T-helper 2 cell treated with Interferon-gamma antibody and Interleukin-4, amounts not matched to agents 5 μg/mL and 100 μg/mL, for 36 hours (primary cell): Measurements from ENCODE around the gene BLOC1S3.

Source experiments
- DNase-seq: peaks from one replicate; pipeline ENCODE4 v3.0.0; 2021; ENCODE audit warnings: low spot score
- H3K27ac Mint-ChIP-seq: one replicate; pipeline ENCODE4 v1.8.0; 2021; ENCODE audit warnings: mild to moderate bottlenecking, mixed read lengths
- H3K27me3 Mint-ChIP-seq: one replicate; pipeline ENCODE4 v1.8.0; 2021; ENCODE audit warnings: low read depth, mixed read lengths
- H3K36me3 Mint-ChIP-seq: one replicate; pipeline ENCODE4 v1.8.0; 2021; ENCODE audit warnings: low read depth, mixed read lengths
- H3K4me1 Mint-ChIP-seq: one replicate; pipeline ENCODE4 v1.8.0; 2021; ENCODE audit warnings: low read depth, mixed read lengths
- H3K4me3 Mint-ChIP-seq: one replicate; pipeline ENCODE4 v1.8.0; 2022; ENCODE audit warnings: mild to moderate bottlenecking, moderate library complexity, mixed read lengths
- H3K9me3 Mint-ChIP-seq: one replicate; pipeline ENCODE4 v1.8.0; 2021; ENCODE audit warnings: mixed read lengths

The BLOC1S3 gene

DNA sequence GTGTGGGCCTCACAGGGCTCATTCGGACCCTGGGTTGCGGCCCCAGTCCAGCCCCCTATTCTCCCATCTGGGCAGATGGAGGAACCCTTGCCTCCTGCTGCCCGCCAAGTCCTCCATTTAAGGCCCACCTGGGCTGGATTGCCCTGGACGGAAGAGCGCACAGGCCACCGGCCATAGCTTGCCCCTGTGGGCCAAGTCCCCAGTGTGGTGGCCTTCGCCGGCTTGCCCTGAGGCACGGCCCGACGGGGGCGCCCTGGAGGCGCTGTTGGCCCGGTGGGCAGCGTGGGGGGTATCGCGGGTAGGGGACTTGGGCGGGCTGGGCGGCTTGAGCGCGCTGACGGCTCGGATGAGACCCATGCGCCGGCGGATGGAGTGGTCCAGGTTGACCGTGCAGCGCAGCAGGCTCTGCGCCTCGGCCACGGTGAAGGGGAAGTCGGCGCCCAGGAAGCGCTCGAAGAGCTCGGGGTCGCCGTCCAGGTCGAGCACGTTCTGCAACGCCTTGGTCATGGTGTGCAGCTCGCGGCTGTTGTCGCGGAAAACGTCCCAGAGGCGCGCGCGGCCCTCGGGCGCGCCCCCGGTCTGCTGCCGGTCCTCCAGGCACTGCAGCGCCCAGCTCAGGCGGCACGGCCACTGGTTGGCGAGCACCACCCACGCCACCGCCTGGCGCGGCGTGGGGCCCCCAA lies 26.6 kb upstream of the BLOC1S3 start:
- DNase-seq = no peak
- Mint-ChIP-seq H3K27ac (no peak overlapping the region), H3K4me3 (peak overlapping the region; percentile 36), H3K27me3 (peaks cover 23% of the 10 kb centered on the region), H3K9me3 (no peaks in the 10 kb centered on the region), H3K36me3 (peaks cover 5% of the 10 kb centered on the region), H3K4me1 (peaks cover 14% of the 10 kb centered on the region)

- H3K9me3 Mint-ChIP-seq = no peaks in the 10 kb centered on the region
- peak overlapping the region; percentile 71 for H3K4me3 Mint-ChIP-seq
- peaks cover 5% of the 10 kb centered on the region for H3K36me3 Mint-ChIP-seq
- H3K27me3 Mint-ChIP-seq = peaks cover 25% of the 10 kb centered on the region
- peaks cover 14% of the 10 kb centered on the region for H3K4me1 Mint-ChIP-seq
- peak overlapping the region; percentile 31 for H3K27ac Mint-ChIP-seq
- peak; percentile 32 for DNase-seq
These were observed 25.9 kb upstream of the BLOC1S3 start for GRCh38 chr19:45152504-45153338.

GRCh38 chr19:45153339-45154063 lies 25.1 kb upstream of the BLOC1S3 start:
- Mint-ChIP-seq H3K4me1 (peaks cover 14% of the 10 kb centered on the region), H3K4me3 (peak overlapping the region; percentile 71), H3K36me3 (peaks cover 5% of the 10 kb centered on the region), H3K27ac (no peak overlapping the region), H3K27me3 (peaks cover 30% of the 10 kb centered on the region), H3K9me3 (no peaks in the 10 kb centered on the region)
- DNase-seq = peak; percentile 14

GRCh38 chr19:45154064-45154827 lies 24.3 kb upstream of the BLOC1S3 start:
- no peak for DNase-seq
- Mint-ChIP-seq H3K36me3 (peaks cover 4% of the 10 kb centered on the region), H3K27me3 (peaks cover 30% of the 10 kb centered on the region), H3K27ac (no peak overlapping the region), H3K4me3 (peak overlapping the region; percentile 42), H3K4me1 (peaks cover 12% of the 10 kb centered on the region), H3K9me3 (no peaks in the 10 kb centered on the region)

DNA sequence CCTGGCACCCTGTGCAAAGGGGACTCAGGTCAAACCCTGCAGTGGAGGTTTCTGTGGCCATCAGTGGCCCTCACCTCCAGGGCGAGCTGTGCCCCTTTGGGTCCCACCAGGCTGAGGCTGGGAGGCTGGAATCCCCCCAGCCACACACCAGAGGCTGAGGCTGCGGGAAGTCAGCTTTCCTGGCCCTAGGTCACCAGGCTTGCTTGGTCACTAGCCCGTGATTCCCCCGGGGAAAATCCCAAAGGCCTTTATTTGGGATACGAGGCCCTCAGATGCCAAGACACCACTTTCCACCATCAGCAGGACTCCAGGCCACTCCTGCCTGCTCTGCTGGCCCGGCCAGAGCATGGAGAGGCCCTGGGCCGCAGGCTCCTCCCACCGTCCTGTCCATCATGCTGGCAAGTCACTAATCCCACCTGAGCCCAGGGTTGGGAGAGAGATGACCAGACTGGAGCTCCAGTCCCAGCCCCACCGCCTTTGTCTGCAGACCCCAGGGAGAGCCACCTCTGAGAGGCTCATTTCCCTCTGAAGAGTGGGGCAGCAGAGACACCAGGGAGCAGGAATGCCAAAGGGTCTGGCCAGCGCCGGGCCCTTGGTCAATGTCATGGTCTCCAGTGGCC lies 22.5 kb upstream of the BLOC1S3 start:
- H3K4me3 Mint-ChIP-seq = no peak overlapping the region
- DNase-seq = no peak
- H3K4me1 Mint-ChIP-seq = peaks cover 11% of the 10 kb centered on the region
- H3K9me3 Mint-ChIP-seq = no peaks in the 10 kb centered on the region
- peaks cover 4% of the 10 kb centered on the region for H3K36me3 Mint-ChIP-seq
- no peak overlapping the region for H3K27ac Mint-ChIP-seq
- H3K27me3 Mint-ChIP-seq = peaks cover 34% of the 10 kb centered on the region

DNA sequence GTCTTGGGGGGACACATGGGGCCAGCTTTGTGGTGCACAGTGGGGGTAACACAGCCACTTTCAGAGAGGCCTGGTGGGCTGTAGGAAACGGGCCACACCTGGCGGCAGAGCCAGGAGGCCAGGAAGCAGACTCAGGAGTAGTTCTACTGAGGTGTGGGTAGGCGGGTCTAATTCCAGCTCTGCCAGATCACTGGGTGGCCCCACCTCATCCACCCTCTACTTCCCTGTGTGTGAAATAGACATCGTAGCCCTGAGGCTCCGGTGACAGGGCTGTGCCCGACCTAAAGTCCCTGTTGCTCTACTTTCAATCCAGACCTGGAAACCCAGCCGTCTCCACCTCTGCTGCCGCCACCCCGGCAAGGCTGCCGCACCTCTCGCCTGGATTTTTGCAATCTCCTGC lies 21.8 kb upstream of the BLOC1S3 start:
- Mint-ChIP-seq H3K4me3 (no peak overlapping the region), H3K27ac (no peak overlapping the region), H3K36me3 (peaks cover 4% of the 10 kb centered on the region), H3K27me3 (peaks cover 29% of the 10 kb centered on the region), H3K9me3 (no peaks in the 10 kb centered on the region), H3K4me1 (peaks cover 11% of the 10 kb centered on the region)
- DNase-seq = no peak

DNA sequence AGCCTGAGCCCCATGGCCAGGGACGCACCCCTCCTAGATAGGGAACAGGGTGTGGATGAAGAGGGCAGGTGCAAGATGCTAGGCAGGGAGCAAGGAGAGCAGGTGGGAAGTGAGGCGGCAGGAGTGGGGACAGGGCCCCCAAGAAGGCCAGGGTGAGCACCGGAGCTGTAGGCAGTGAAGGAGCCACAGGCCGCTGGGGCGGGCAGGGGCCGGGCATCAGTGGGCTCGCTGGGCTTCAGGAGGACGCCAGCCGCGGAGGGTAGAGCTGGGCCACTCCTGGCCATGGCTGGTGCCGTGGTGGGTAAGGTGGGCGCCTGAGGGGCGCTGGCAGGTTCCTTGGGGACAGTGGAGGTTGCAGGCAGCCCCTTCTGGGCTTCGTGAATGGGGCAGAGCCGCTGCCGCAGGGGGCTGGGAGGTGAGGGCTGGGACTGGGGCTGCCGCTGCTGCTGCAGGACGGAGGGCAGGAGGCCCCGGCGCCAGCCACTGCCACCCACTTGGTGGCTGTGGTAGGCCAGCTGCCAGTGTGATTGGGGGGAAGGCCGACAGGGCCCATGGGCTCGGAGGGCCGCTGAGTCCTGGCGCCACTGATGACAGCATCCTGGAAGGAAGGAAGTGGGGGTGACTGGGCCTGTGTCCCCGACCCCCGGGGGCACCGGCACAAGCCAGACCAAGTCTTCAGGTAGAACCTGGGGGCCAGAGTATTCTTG lies 19.9 kb upstream of the BLOC1S3 start:
- no peak for DNase-seq
- Mint-ChIP-seq H3K9me3 (no peaks in the 10 kb centered on the region), H3K27ac (no peak overlapping the region), H3K4me3 (no peak overlapping the region), H3K36me3 (no peaks in the 10 kb centered on the region), H3K4me1 (peaks cover 8% of the 10 kb centered on the region), H3K27me3 (peaks cover 22% of the 10 kb centered on the region)

- Mint-ChIP-seq H3K36me3 (no peaks in the 10 kb centered on the region), H3K4me3 (no peak overlapping the region), H3K9me3 (no peaks in the 10 kb centered on the region), H3K27ac (no peak overlapping the region), H3K4me1 (peaks cover 10% of the 10 kb centered on the region), H3K27me3 (peaks cover 15% of the 10 kb centered on the region)
- no peak for DNase-seq
These were observed 19.2 kb upstream of the BLOC1S3 start for GRCh38 chr19:45159210-45159970.

- Mint-ChIP-seq H3K9me3 (no peaks in the 10 kb centered on the region), H3K27me3 (peaks cover 13% of the 10 kb centered on the region), H3K4me1 (peaks cover 10% of the 10 kb centered on the region), H3K4me3 (no peak overlapping the region), H3K36me3 (no peaks in the 10 kb centered on the region), H3K27ac (no peak overlapping the region)
- DNase-seq = no peak
These were observed 18.6 kb upstream of the BLOC1S3 start for GRCh38 chr19:45159971-45160324.

DNA sequence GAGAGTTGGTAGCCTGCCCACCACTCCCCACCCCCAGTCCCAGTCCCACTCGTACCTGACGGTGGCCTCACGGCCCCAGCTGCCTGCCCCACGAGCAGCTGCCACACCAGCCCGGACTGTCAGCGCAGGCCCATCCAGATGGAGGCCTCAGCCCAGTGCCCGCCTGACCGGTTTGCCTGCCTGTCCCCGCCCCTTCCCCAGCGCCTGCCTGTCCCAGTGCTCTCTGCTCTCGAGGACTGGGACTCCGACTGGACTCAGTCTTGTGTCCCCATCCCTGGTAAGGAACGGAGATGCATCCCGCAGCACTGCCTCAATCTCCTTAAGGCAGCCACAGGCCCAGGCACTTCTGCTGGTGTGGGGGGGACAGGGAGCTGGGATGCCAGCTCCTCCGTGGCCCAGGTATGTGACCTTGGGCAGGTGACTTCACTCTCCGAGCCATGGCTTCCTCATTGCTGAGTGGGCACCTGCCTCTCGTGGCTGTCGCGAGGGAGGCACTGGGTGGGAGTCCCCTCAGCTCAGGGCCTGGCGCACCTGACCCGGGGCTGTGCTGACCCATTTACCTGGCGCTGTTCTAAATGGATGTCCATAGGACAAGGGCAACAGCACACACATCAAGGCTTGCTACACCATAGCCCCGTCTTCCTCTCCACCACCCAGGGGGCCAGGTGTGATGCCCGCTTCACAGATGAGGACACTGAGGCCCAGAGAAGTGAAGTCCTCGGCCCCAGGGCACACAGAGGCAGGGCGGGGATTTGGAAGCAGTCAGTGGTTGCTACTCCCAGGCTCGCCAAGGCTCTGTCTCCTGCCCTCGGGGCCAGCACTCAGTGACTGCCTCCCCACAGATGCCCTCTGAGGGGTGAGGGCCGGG lies 17.5 kb upstream of the BLOC1S3 start, which contains the start of gene NKPD1:
NKPD1 (minus strand) TSS at position 113 of the 868 bp plus-strand sequence. CDS start 832 bp downstream, outside the sequence.
- Mint-ChIP-seq H3K27ac (no peak within 1 kb of the TSS), H3K36me3 (no peaks in the 10 kb centered on the region), H3K4me1 (peaks cover 13% of the 10 kb centered on the region), H3K27me3 (peaks cover 11% of the 10 kb centered on the region), H3K9me3 (no peaks in the 10 kb centered on the region), H3K4me3 (no peak within 1 kb of the TSS)
- no peak for DNase-seq

DNA sequence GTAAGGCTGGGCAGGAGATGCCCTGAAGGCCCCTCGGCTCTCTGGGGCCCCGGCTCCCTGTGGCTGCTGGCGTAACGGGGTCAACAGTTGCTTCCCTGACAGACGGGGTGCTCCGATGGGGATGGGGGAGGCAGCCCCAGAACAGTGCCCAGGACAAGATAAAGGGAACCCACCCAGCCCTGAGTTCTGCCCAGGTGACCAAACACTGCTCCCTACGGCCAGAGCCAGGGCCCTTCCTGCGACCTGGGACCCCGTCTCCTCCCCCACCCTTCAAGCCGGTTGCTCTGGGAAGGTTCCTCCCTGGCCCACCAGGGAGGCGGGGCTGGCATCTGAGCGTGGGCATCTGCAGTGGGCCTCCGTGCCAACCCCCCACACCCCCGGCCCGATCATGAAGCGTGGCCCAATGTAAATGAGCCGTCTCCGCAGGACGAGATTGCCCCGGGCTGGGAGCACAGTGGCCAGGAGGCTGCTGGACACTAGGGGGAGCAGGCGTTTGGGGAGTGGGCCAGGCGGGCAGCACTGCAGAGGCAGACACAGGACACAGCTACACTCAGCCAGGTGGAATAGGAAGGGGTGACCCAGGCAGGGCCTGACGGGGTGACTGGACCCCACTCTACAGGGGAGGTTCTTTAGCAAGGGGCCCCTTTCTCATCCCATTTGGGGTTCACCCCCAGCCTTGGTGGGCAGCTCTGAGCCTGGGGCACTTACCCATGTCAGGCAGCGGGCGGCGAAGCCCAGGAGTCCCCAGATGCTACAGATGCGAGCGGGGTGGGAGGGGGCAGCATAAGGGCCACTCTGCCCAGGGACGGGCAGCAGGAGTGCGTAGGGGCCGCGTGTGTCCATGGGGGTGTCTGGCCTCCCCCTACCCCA lies 16.6 kb upstream of the BLOC1S3 start:
- Mint-ChIP-seq H3K27ac (no peak overlapping the region), H3K9me3 (no peaks in the 10 kb centered on the region)
- DNase-seq = no peak

More for the DNA sequence above, 16.6 kb upstream of the BLOC1S3 start:
- H3K4me1 Mint-ChIP-seq = peaks cover 14% of the 10 kb centered on the region
- H3K36me3 Mint-ChIP-seq = no peaks in the 10 kb centered on the region
- H3K27me3 Mint-ChIP-seq = peaks cover 10% of the 10 kb centered on the region
- no peak overlapping the region for H3K4me3 Mint-ChIP-seq
